ENCODE data around the gene BRCA1. TPM values are rescaled to one million over a fixed set of nuclear protein-coding genes. Genes with fewer than 3 reads are reported as not detected.
"Not testable (repeated sequence)": the region's sequence is repeated elsewhere in the genome, so short reads cannot be mapped to it uniquely, and the experiment has no call there.

Gene BRCA1
- total RNA-seq (2014; rRNA removed; shearing (Covaris generic)), result 27.2 and 27.9 TPM in 2 replicates

DNA sequence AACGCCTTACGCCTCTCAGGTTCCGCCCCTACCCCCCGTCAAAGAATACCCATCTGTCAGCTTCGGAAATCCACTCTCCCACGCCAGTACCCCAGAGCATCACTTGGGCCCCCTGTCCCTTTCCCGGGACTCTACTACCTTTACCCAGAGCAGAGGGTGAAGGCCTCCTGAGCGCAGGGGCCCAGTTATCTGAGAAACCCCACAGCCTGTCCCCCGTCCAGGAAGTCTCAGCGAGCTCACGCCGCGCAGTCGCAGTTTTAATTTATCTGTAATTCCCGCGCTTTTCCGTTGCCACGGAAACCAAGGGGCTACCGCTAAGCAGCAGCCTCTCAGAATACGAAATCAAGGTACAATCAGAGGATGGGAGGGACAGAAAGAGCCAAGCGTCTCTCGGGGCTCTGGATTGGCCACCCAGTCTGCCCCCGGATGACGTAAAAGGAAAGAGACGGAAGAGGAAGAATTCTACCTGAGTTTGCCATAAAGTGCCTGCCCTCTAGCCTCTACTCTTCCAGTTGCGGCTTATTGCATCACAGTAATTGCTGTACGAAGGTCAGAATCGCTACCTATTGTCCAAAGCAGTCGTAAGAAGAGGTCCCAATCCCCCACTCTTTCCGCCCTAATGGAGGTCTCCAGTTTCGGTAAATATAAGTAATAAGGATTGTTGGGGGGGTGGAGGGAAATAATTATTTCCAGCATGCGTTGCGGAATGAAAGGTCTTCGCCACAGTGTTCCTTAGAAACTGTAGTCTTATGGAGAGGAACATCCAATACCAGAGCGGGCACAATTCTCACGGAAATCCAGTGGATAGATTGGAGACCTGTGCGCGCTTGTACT lies at the start of gene BRCA1:
TSS of gene BRCA1 (minus strand) at position 232 of the 834 bp plus-strand sequence. CDS start 1,268 bp downstream, outside the sequence.
- no peaks in the 10 kb centered on the region for H3K36me3 ChIP-seq (replicated peaks; ENCODE audit: control insufficient read depth, insufficient read depth, low read length)
- no peaks in the 10 kb centered on the region for H3K27me3 ChIP-seq (ENCODE audit: control insufficient read depth, insufficient read depth, low read length)
- peak; percentile 97 for DNase-seq
- peak within 1 kb of the TSS; percentile 75 for H3K4me3 ChIP-seq (ENCODE audit: insufficient read depth, low read depth, low read length)

DNA sequence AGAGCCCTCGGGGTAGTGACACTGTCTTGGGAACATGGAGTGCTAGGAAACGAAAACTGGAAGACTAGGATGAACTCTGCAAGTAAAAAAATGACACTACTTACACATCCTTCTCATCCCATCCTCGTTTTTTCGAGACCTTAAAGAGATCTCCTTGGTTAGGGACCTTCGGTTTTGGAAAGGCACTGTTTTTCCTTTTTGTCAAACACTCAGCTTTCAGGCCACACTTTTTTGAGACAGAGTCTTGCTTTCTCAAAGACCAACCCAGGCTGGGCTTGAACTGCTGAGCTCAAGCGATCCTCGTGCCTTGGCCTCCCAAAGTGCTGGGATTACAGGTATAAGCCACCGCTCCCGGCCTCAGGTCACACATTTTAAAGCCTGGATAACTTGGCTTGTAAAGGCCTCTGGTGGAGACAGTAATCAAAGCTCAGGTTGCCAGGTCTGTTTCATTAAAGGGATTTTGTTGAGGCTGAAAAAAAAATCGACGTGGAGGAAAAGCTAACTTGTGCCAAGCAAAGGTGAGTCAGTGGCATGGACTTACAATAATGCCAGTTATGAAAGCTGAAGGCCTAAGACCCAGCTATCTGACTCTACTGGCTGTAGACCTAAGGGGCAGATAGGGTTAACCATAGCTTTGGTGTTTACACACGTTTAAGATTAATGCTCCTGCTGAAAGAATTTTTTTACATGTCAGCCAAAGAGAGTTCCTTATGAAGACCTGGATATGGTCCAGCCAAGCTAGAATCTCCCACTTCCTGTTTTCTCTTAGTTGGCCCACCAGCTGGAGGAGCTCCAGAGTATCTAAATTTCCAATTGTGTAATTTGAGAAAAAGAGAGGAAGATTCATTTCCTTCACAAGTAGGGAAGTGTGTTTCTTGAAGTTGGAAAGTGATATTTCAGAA lies 46.7 kb upstream of the BRCA1 start:
- no peak for DNase-seq
- peak overlapping the region; percentile 79 for H3K4me3 ChIP-seq (ENCODE audit: insufficient read depth, low read depth, low read length)
- H3K27me3 ChIP-seq (ENCODE audit: control insufficient read depth, insufficient read depth, low read length), result no peaks in the 10 kb centered on the region
- no peaks in the 10 kb centered on the region for H3K36me3 ChIP-seq (replicated peaks; ENCODE audit: control insufficient read depth, insufficient read depth, low read length)

DNA sequence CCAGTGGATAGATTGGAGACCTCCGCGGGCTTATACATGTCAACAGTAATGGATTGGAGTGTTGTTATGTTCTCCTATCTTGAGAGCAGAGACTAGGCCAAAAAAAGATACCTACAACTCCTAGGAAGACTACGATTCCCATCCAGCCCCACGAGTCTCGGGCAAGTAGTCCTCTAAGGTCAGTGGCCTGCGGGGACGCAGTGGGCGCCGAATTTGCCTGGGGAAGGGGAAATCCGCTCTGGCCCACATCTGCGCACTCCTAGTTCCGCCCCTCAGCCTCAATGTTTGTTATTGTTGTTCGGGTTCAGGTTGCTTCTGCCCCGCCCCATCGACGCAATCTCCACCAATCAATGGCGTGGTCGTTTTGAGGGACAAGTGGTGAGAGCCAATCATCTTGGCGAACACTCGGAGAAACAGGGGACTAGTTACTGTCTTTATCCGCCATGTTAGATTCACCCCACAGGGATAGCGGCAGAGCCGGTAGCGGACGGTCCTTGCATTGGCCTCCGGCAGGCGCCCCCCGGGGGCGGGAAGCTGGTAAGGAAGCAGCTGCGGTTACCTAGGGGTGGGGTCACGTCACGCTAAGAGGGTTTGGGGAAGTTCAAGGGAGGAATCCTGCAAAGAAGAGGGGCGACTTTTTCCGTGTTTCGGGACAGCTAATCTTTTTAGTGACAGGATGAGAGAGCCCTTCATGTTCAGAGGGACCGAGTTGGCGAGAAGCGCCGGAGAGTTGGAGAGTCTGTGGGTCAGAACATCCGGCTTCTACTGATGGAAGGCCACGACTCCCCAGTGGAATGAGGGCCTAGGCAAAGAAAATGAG lies 45.8 kb upstream of the BRCA1 start, which contains the start of gene NBR1:
TSS of gene NBR1 (plus strand) at position 449 of the 820 bp plus-strand sequence. CDS start 4,586 bp downstream, outside the sequence.
- DNase-seq, result peak; percentile 97
- H3K36me3 ChIP-seq (replicated peaks; ENCODE audit: control insufficient read depth, insufficient read depth, low read length), result no peaks in the 10 kb centered on the region
- peak within 1 kb of the TSS; percentile 79 for H3K4me3 ChIP-seq (ENCODE audit: insufficient read depth, low read depth, low read length)
- H3K27me3 ChIP-seq (ENCODE audit: control insufficient read depth, insufficient read depth, low read length), result no peaks in the 10 kb centered on the region

DNA sequence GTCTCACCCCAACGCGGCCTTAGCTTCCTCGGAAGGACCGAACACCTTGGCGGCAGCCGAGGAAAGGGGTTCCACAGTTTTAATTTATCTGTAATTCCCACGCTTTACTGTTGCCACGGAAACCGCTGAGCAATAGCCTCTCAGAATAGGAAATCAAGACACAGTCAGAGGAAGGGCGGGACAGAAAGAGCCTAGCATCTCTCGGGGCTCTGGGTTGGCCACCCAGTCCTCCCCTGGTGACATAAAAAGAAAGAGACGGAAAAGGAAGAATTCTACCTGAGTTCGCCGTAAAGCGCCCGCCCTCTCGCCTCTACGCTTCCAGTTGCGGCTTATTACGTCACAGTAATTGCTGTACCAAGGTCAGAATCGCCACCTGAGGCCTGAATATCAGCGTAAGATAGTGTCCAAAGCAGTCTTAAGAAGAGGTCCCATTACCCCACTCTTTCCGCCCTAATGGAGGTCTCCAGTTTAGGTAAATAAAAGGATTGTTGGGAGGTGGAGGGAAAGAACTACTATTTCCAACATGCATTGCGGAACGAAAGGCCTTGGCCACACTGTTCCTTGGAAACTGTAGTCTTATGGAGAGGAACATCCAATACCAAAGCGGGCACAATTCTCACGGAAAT lies 45.1 kb upstream of the BRCA1 start:
- Histone ChIP-seq H3K27me3 (ENCODE audit: control insufficient read depth, insufficient read depth, low read length) (no peaks in the 10 kb centered on the region), H3K4me3 (ENCODE audit: insufficient read depth, low read depth, low read length) (peak overlapping the region; percentile 79), H3K36me3 (replicated peaks; ENCODE audit: control insufficient read depth, insufficient read depth, low read length) (no peaks in the 10 kb centered on the region)
- DNase-seq, result peak; percentile 95

DNA sequence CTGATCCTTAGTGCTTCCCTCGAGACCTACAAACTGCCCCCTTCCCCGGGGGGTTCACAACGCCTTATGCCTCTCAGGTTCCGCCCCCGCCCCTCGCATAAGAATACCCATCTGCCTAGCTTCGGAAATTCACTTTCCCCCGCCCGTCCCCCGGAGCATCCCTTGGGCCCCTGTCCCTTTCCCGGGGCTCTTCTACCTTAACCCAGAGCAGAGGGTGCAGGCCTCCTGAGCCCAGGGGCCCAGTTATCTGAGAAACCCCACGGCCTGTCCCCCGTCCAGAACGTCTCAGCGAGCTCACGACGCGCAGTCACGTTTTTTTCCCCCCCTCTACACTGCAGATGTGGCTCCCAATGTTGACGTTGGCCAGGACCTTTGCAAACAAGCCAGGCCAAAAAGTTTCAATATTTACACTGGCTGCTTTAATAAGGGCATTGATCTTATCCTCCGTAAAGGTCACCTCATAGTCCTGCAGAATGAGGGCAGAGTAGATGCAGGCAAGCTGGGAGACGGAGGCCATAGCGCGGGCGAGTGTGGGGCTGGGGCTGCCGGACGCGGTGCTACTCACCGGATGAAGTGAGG lies 44.5 kb upstream of the BRCA1 start:
- H3K4me3 ChIP-seq (ENCODE audit: insufficient read depth, low read depth, low read length), result peak overlapping the region; percentile 79
- no peaks in the 10 kb centered on the region for H3K27me3 ChIP-seq (ENCODE audit: control insufficient read depth, insufficient read depth, low read length)
- H3K36me3 ChIP-seq (replicated peaks; ENCODE audit: control insufficient read depth, insufficient read depth, low read length), result no peaks in the 10 kb centered on the region
- peak; percentile 73 for DNase-seq

DNA sequence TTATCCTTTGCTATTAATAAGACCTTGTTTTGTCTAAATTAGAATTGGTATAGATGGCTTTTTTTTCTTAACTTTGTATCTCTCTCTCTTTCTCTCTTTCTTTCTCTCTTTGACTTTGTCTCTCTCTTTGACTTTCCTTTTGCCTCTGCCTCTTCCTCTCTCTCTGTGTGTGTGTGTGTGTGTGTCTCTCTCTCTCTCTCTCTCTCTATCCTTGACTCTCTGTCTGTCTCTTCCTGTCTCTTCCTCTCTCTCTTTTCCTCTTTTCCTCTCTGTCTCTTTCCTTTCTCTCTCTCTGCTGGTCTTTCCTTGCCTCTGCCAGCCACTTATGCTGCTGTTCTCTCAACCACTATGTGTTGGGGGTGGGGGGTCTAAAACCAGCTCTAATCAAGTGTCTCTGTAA lies 40.8 kb upstream of the BRCA1 start:
- not testable (repeated sequence) for DNase-seq; H3K36me3 ChIP-seq (replicated peaks; ENCODE audit: control insufficient read depth, insufficient read depth, low read length); H3K4me3 ChIP-seq (ENCODE audit: insufficient read depth, low read depth, low read length); H3K27me3 ChIP-seq (ENCODE audit: control insufficient read depth, insufficient read depth, low read length)

DNA sequence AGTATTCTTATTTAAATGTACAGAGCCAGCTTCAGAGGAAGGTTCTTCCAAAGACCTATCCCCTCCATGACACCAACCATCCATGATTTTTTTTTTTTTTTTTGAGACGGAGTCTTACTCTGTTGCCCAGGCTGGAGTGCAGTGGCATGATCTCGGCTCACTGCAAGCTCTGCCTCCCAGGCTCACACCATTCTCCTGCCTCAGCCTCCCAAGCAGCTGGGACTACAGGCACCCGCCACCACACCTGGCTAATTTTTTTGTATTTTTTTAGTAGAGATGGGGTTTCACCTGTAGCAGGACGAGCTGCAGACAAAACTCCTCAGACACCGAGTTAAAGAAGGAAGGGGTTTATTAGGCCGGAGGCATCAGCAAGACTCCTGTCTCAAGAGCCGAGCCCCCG lies 34.8 kb upstream of the BRCA1 start:
- H3K4me3 ChIP-seq (ENCODE audit: insufficient read depth, low read depth, low read length); DNase-seq; H3K27me3 ChIP-seq (ENCODE audit: control insufficient read depth, insufficient read depth, low read length); H3K36me3 ChIP-seq (replicated peaks; ENCODE audit: control insufficient read depth, insufficient read depth, low read length): not testable (repeated sequence)

DNA sequence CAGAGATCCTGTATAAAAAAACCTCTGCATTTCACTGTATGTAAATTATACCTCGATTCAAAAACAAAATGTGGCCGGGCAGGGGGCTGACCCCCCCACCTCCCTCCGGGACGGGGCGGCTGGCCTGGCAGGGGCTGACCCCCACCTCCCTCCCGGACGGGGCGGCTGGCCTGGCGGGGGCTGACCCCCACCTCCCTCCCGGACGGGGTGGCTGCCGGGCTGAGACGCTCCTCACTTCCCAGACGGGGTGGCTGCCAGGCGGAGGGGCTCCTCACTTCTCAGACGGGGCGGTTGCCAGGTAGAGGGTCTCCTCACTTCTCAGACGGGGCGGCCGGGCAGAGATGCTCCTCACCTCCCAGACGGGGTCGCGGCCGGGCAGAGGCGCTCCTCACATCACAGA lies 34.1 kb upstream of the BRCA1 start:
- not testable (repeated sequence) for DNase-seq; H3K4me3 ChIP-seq (ENCODE audit: insufficient read depth, low read depth, low read length); H3K27me3 ChIP-seq (ENCODE audit: control insufficient read depth, insufficient read depth, low read length); H3K36me3 ChIP-seq (replicated peaks; ENCODE audit: control insufficient read depth, insufficient read depth, low read length)

DNA sequence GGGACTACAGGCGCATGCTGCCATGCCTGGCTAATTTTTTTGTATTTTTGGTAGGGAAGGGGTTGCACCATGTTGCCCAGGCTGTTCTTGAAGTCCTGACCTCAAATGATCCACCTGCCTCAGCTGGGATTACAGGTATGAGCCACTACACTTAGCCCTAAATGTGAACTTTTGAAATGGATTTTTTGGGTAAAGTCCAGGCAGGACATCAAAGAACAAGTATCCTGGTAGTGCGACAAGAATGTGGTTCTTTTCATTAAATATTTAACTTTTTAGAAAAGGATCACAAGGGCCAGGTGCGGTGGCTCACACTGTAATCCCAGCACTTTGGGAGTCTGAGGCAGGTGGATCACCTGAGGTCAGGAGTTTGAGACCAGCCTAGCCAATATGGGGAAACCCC lies 30.5 kb upstream of the BRCA1 start:
- no peaks in the 10 kb centered on the region for H3K27me3 ChIP-seq (ENCODE audit: control insufficient read depth, insufficient read depth, low read length)
- no peak for DNase-seq
- no peaks in the 10 kb centered on the region for H3K36me3 ChIP-seq (replicated peaks; ENCODE audit: control insufficient read depth, insufficient read depth, low read length)
- no peak overlapping the region for H3K4me3 ChIP-seq (ENCODE audit: insufficient read depth, low read depth, low read length)

DNA sequence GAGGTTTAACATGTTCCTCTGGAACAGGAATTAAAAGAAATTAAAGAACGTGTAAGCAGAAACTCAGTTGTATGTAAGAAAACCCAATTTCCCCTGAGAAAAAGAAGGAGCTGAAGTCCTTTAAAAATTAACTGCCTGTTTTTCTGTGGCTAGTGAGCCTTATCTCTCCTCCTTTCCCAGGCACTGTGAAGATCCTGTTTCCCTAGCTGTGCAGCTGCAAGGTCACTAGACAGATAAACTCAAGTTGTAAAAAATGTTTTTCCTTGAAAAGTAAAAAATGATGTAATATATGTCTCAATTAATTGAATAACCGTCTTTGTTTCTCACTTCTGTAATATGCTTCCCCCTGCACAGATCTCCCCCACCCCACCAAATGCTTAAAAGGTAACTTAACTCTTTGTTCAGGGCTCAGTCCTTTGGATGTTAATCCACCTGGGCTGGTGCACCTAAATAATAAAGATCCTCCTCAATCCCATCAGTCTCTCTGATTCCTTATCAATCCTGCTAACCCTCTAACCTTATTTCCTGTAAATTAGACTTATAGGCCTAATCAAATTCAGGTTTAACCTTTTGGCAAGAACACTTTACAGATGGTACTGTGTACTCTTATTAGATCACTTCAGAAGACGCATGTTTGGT lies 28.2 kb upstream of the BRCA1 start:
- not testable (repeated sequence) for H3K4me3 ChIP-seq (ENCODE audit: insufficient read depth, low read depth, low read length); DNase-seq; H3K36me3 ChIP-seq (replicated peaks; ENCODE audit: control insufficient read depth, insufficient read depth, low read length); H3K27me3 ChIP-seq (ENCODE audit: control insufficient read depth, insufficient read depth, low read length)

DNA sequence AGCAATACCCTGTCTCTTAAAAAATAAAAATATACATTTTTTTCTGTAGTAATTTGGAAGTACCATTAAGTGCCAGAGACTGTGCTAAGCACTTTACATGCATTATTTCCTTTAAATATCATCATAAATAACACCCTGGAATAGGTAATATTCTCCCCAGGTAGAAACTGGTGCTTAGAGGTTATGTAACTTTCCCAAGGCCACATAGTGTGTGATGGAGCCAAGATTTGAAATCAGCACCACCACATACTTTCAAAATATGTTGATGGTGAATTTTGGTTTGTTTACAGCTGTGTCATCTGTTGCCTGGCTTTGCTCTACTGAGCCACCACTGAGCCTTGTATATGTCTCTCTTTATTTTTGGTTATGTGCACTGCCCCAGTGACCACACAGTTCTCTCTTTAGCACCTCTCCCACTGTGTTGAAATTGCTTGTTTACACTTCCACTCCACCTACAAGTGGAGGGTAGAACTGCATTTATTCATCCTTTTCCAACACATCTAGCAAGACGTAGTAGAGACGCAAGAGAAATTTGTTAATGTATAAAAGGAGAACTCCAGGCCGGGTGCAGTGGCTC lies 26.8 kb upstream of the BRCA1 start:
- Histone ChIP-seq H3K36me3 (replicated peaks; ENCODE audit: control insufficient read depth, insufficient read depth, low read length) (no peaks in the 10 kb centered on the region), H3K4me3 (ENCODE audit: insufficient read depth, low read depth, low read length) (no peak overlapping the region), H3K27me3 (ENCODE audit: control insufficient read depth, insufficient read depth, low read length) (no peaks in the 10 kb centered on the region)
- no peak for DNase-seq

DNA sequence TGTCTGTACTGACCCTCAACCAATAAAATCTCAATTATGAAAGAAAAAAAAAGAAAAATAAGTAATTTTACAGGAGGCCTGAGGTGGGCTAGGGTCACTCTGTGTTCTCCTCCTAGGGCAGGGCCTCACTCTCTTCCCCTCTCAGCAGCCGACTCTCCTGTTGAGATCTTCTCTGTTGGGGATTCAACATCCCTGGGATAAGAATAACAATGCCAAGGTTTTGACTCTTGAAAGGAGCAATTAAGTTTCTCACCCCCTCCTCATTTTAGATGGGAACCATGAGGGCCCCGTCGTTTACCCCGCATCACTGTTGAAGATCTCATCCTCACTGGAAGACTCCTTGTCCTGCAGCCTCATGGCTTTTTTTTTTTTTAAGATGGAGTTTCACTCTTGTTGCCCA lies 21.5 kb upstream of the BRCA1 start:
- H3K36me3 ChIP-seq (replicated peaks; ENCODE audit: control insufficient read depth, insufficient read depth, low read length), result no peaks in the 10 kb centered on the region; the same call in 1 of the 2 replicates
- peak; percentile 70 for DNase-seq

DNA sequence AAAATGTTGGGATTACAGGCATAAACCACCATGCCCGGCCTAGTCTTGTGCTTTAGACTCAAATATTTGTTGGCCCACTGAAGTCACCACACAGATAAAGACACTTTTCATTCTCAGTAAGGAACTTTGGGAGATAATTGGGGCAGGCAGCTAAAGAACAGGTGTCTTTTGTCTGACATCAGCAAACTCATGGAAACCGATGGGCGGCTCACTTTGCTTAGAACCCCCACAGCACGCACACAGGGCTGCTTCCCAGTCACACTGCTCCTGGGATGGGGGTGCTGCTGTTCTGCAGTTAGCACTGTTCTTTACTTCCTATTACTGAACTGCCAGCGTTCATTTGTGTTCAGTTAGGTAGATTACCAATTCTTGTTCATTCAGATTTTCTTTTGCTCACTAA lies 18.0 kb upstream of the BRCA1 start:
- H3K36me3 ChIP-seq (replicated peaks; ENCODE audit: control insufficient read depth, insufficient read depth, low read length), result no peaks in the 10 kb centered on the region; the same call in 1 of the 2 replicates
- DNase-seq, result no peak
- H3K4me3 ChIP-seq (ENCODE audit: insufficient read depth, low read depth, low read length), result no peak overlapping the region
- no peaks in the 10 kb centered on the region for H3K27me3 ChIP-seq (ENCODE audit: control insufficient read depth, insufficient read depth, low read length)

More for the DNA sequence above, 21.5 kb upstream of the BRCA1 start:
- Histone ChIP-seq H3K27me3 (ENCODE audit: control insufficient read depth, insufficient read depth, low read length) (no peaks in the 10 kb centered on the region), H3K4me3 (ENCODE audit: insufficient read depth, low read depth, low read length) (no peak overlapping the region)

All from H7 (cell line).